Measurements from ENCODE around the gene CFAP161. TPM values are rescaled to one million over a fixed set of nuclear protein-coding genes. Genes with fewer than 3 reads are reported as not detected.

Gene CFAP161
- total and polyA plus RNA-seq, 2 experiments from 2014 or later, result 0.13 TPM; not detected in 1

GRCh38 chr15:81157195-81157938, 23.3 kb downstream of the CFAP161 start:
- Mint-ChIP-seq H3K27ac (no peak overlapping the region), H3K36me3 (ENCODE audit: low read depth) (no peaks in the 10 kb centered on the region), H3K27me3 (ENCODE audit: insufficient read depth, low read depth, poor library complexity) (peaks cover 4% of the 10 kb centered on the region), H3K4me3 (no peak overlapping the region), H3K9me3 (no peaks in the 10 kb centered on the region), H3K4me1 (no peaks in the 10 kb centered on the region)
- no peak for ATAC-seq
- Histone ChIP-seq H3F3A (replicated peaks; ENCODE audit: low read depth) (no peaks in the 10 kb centered on the region), H3K4me3 (no peak overlapping the region), H3K36me3 (ENCODE audit: insufficient read depth) (no peaks in the 10 kb centered on the region), H4K20me1 (replicated peaks; ENCODE audit: insufficient read depth) (no peaks in the 10 kb centered on the region), H3K4me2 (no peak overlapping the region), H3K27me3 (ENCODE audit: insufficient read depth) (no peaks in the 10 kb centered on the region), H3K27ac (ENCODE audit: low read depth) (no peak overlapping the region), H3K4me1 (ENCODE audit: insufficient read depth) (no peaks in the 10 kb centered on the region), H3K79me2 (replicated peaks; ENCODE audit: insufficient read depth) (no peaks in the 10 kb centered on the region), H2AFZ (no peak overlapping the region), H3K9me2 (ENCODE audit: insufficient read depth) (0 out of 2 replicates have a peak, but pooled peaks cover under 1% of the 10 kb centered on the region)
- TF ChIP-seq ZNF462 (CRISPR knock-in tag; IDR thresholded peaks at IDR 0.05) (no peak), JUNB (IDR thresholded peaks at IDR 0.05; ENCODE audit: unreplicated experiment) (no peak), NANOG (IDR thresholded peaks at IDR 0.05; ENCODE audit: borderline replicate concordance) (no peak), REST (IDR thresholded peaks at IDR 0.05; ENCODE audit: unreplicated experiment) (no peak), ETS1 (IDR thresholded peaks at IDR 0.05) (no peak), CREB1 (CRISPR knock-in tag; IDR thresholded peaks at IDR 0.05; ENCODE audit: low read depth) (no peak), STAT1 (IDR thresholded peaks at IDR 0.05; ENCODE audit: unreplicated experiment) (no peak), CTCF (conservative IDR thresholded peaks at IDR 0.05; ENCODE audit: low read depth in 2 of 2) (no peak), ZNF331 (CRISPR knock-in tag; IDR thresholded peaks at IDR 0.05; ENCODE audit: low read depth) (no peak), ZNF114 (CRISPR knock-in tag; IDR thresholded peaks at IDR 0.05) (no peak), EZH2phosphoT487 (IDR thresholded peaks at IDR 0.05; ENCODE audit: unreplicated experiment) (no peak), POLR2AphosphoS5 (IDR thresholded peaks at IDR 0.05; ENCODE audit: low read depth) (no peak), EZH2 (IDR thresholded peaks at IDR 0.05; ENCODE audit: low read depth, unreplicated experiment) (no peak)
- DNase-seq (ENCODE audit: low spot score), result no peak

All from GM23338 (cell line).